ENCODE data around the gene GLIPR2.

DNA sequence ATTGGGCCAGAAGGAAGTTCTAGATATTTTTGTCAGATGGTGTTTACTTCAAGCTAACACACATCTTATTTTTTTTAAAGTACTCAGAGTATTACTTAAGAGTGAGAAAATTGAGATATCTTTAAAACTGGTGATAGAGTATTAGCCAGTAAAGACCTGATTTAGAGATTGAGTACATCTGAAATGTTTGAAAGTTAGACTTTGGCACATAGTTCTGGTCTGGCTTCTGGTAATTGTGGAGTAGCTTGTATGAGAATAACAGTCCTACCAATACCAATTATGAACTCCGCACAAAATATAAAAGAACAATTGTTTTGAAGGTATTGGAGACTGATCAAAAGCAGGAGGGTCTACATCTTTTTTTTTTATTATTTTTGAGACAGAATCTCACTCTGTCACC, 44.5 kb upstream of the GLIPR2 start:
- TF ChIP-seq CTCF (IDR thresholded peaks at IDR 0.05; ENCODE audit: low read depth, low read length) (no peak), POLR2A (IDR thresholded peaks at IDR 0.05; ENCODE audit: extremely low read depth, insufficient read length) (no peak)
